GM10248 (cell line): ENCODE data around the gene SF3A2.

Experiments used
- CTCF ChIA-PET: fragments of 300-600 bp; sonication (Branson Sonifier 250); formaldehyde crosslinking; extraction: SDS; loops from one replicate; lab custom pipeline; 2021; ENCODE audit warnings: antibody characterized with exemption; lab: Yijun Ruan, JAX
- POLR2A ChIA-PET: fragments of 350-650 bp; sonication (Branson Sonifier 250); formaldehyde crosslinking; extraction: SDS; loops from one replicate; lab custom pipeline; 2020; ENCODE audit warnings: antibody characterized with exemption; lab: Yijun Ruan, JAX
- DNase-seq: peaks from one replicate; pipeline ENCODE4 v3.0.0; 2012; ENCODE audit errors: extremely low spot score
- CTCF ChIP-seq: IDR thresholded peaks from 2 replicates; pipeline ENCODE4 v1.5.1; 2012; ENCODE audit warnings: mild to moderate bottlenecking, low read depth; ENCODE audit errors: extremely low read depth, missing control alignments, control extremely low read depth

The SF3A2 gene

DNA sequence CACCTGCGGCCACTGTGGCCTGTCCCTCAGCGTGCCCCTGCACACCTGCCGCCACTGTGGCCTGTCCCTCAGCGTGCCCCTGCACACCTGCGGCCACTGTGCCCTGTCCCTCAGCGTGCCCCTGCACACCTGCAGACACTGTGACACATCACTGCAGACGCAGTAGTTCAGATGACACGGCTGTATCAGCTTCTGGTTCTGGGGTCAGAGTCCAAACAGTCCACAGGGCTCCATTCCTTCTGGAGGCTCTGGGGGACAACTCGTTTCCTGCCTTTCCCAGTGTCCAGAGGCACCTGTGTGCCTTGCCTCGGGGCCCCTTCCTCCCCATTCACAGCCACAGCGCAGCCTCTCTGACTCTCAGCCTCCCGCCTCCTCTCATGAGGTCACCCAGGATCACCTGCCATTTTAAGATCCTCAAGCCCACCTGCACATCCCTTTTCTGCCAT lies 5.5 kb downstream of the SF3A2 start:
- CTCF ChIA-PET: interaction anchor here (5.3 kb wide), 1 partner anchor 32 kb away, joined by 37 read pairs; no protein-coding TSS in a partner anchor
- DNase-seq: no peak
- POLR2A ChIA-PET: no interaction called here
- no peak for TF ChIP-seq CTCF

DNA sequence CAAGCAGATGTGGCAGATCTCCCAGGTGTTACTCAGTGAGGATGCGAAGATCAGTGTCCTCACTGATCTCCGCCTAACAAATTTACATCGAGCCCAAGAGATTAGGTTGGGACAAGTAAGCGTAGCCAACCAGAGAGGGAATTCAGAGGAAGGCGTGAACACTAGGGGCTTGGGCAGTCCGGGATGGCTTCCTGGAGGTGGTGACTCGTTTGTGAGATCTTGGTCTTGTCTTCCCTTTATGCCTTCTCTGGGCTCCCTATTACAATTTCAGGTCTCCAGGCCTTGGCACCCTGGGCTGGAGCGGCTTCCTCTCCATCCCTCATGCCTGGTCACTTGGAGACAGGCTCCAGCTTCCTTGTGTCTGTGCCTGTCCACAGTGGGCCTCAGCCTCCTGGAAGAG lies 6.2 kb downstream of the SF3A2 start:
- DNase-seq: no peak

GRCh38 chr19:2243274-2244124 lies 6.9 kb downstream of the SF3A2 start:
- CTCF ChIA-PET: no interaction called here
- TF ChIP-seq CTCF: no peak
- no peak for DNase-seq
- POLR2A ChIA-PET: interaction anchor here (0.6 kb wide), 1 partner anchor 66 kb away, joined by 3 read pairs; no protein-coding TSS in a partner anchor

More for the DNA sequence above, 6.2 kb downstream of the SF3A2 start:
- ChIA-PET POLR2A (no interaction called here), CTCF (no interaction called here)
- no peak for TF ChIP-seq CTCF

DNA sequence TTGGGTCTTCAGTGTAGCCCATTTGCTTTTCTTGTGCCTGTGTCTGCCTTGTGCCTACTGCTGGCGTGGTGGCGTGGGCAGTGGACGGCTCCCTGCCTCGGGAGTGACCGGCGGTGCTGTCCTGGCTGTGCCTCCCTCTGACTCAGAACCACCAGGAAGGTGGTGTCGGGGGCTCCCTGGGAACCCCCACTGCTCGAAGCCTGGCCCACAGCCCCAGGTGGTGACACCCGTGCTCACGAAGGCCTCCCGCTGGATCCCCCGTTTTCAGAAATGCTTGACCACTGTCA lies 7.4 kb downstream of the SF3A2 start:
- no peak for DNase-seq
- CTCF ChIA-PET: no interaction called here
- no peak for TF ChIP-seq CTCF

GRCh38 chr19:2244486-2244885 lies 7.9 kb downstream of the SF3A2 start:
- POLR2A ChIA-PET: no interaction called here
- TF ChIP-seq CTCF: no peak
- CTCF ChIA-PET: no interaction called here
- DNase-seq: no peak

More for the DNA sequence above, 7.4 kb downstream of the SF3A2 start:
- POLR2A ChIA-PET: interaction anchor here (0.6 kb wide), 1 partner anchor 65 kb away, joined by 3 read pairs; no protein-coding TSS in a partner anchor

DNA sequence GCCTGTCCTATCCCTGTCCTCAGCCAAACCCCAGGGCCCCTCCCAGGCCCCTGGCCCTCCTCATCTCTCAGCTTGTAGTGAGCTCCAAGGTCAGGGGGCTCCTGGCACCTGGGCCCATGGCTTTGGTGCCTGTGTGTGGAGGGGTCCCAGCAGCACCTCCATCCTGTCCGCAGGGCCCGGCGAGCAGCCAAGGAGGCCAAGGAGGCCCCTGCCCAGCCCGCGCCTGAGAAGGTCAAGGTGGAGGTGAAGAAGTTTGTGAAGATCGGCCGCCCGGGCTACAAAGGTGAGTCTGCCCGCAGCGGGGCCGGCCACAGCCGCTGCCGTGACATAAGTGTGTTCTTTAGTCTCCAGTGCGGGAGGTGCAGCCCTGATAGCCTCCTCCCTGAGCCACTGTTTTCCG lies 8.6 kb downstream of the SF3A2 start:
- ChIA-PET POLR2A (no interaction called here), CTCF (no interaction called here)
- no peak for DNase-seq
- no peak for TF ChIP-seq CTCF
